Brain microvascular endothelial cell (primary cell): ENCODE results near the gene RFWD3.

Experiments used
- DNase-seq: peaks from one replicate; pipeline ENCODE4 v3.0.0-alpha.2; 2020
- H3K27ac ChIP-seq: fragments of 250-450 bp; sonication (Bioruptor Pico); 2 replicates; pipeline ENCODE4 v1.5.1; 2020; ENCODE audit warnings: mild to moderate bottlenecking, moderate library complexity
- H3K27me3 ChIP-seq: fragments of 250-450 bp; sonication (Bioruptor Pico); replicated peaks from 2 replicates; pipeline ENCODE4 v1.5.1; 2020; ENCODE audit warnings: mild to moderate bottlenecking
- H3K36me3 ChIP-seq: fragments of 250-450 bp; sonication (Bioruptor Pico); replicated peaks from 2 replicates; pipeline ENCODE4 v1.5.1; 2020; ENCODE audit warnings: mild to moderate bottlenecking
- H3K4me3 ChIP-seq: 2 replicates; pipeline ENCODE4 v1.5.1; 2011; ENCODE audit warnings: low read depth, mild to moderate bottlenecking, control low read depth, low read length, moderate library complexity
- CTCF ChIP-seq: IDR thresholded peaks from 2 replicates; pipeline ENCODE4 v1.5.1; 2011; ENCODE audit warnings: low read depth, mild to moderate bottlenecking, moderate library complexity, low read length, control low read depth, inconsistent platforms; ENCODE audit errors: missing control alignments
- in situ Hi-C: cut with HindIII; loops from 2 replicates; pipeline ENCODE4 v1.10.0; 2017; ENCODE audit warnings: low sequenced_read_pairs, low pct_ligation_motif_present

The RFWD3 gene

DNA sequence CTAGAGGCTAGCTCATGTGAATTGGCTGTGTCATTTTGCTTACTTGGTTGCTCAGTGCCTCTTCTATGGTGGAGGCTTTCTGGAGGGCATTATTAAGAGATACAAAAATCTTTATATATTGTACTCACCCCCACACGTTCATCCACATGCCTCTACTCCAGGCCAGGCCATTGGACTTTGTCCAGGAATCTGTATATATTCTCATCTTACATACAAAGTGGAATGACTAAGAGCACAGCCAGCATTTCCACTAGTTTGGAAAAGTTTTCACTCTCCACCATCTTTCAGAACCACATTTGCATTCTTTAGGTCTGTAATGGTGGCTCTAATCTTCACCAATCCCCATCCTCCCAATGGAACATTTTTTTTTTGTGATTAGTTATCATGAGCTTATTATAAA lies 55.0 kb downstream of the RFWD3 start:
- DNase-seq: peak; percentile 36
- Histone ChIP-seq H3K27me3 (no peaks in the 10 kb centered on the region), H3K36me3 (no peaks in the 10 kb centered on the region), H3K27ac (no peak overlapping the region), H3K4me3 (no peak overlapping the region)
- TF ChIP-seq CTCF: no peak
- in situ Hi-C loops: no loop called here

- in situ Hi-C loops: no loop called here
- peak; percentile 50 for DNase-seq
- TF ChIP-seq CTCF: no peak
- H3K36me3 ChIP-seq: no peaks in the 10 kb centered on the region
- no peak overlapping the region for H3K4me3 ChIP-seq
- H3K27me3 ChIP-seq: no peaks in the 10 kb centered on the region
- no peak overlapping the region for H3K27ac ChIP-seq
These were observed 57.7 kb downstream of the RFWD3 start for GRCh38 chr16:74608944-74609343.

GRCh38 chr16:74608381-74608780 lies 58.3 kb downstream of the RFWD3 start:
- no peak for DNase-seq
- no peak for TF ChIP-seq CTCF
- Histone ChIP-seq H3K36me3 (no peaks in the 10 kb centered on the region), H3K27me3 (no peaks in the 10 kb centered on the region), H3K27ac (no peak overlapping the region), H3K4me3 (no peak overlapping the region)
- in situ Hi-C loops: no loop called here

DNA sequence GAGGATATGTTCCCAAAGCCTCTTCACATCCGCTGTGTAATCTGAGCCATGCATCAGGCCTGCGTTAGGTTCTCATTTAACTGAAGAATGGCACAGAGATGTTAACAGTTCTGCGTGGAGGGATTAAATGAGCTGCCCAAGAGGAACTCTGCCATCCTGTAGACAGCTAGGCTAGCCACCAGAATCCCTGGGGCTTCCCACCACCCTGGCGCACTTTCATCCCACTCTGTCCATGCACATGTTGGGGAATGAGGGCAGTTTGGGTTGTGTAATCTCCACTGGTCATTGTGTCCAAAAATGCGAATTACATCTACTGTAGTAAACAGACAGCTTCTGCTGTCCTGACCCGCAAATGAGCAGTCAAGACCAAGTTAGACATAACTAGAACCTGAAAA lies 58.7 kb downstream of the RFWD3 start:
- no peak for DNase-seq
- no peak overlapping the region for H3K27ac ChIP-seq
- H3K4me3 ChIP-seq: no peak overlapping the region
- no peak for TF ChIP-seq CTCF
- H3K27me3 ChIP-seq: no peaks in the 10 kb centered on the region
- in situ Hi-C loops: no loop called here
- no peaks in the 10 kb centered on the region for H3K36me3 ChIP-seq

- in situ Hi-C loops: no loop called here
- DNase-seq: no peak
- TF ChIP-seq CTCF: no peak
- H3K36me3 ChIP-seq: no peaks in the 10 kb centered on the region
- no peaks in the 10 kb centered on the region for H3K27me3 ChIP-seq
- H3K27ac ChIP-seq: peak overlapping the region; percentile 93
- peak overlapping the region; percentile 97 for H3K4me3 ChIP-seq
These were observed 59.2 kb downstream of the RFWD3 start for GRCh38 chr16:74607310-74607961.
